ENCODE results near the gene MRPS33. TPM values are rescaled to one million over a fixed set of nuclear protein-coding genes. Genes with fewer than 3 reads are reported as not detected.

Gene MRPS33
- total and polyA plus RNA-seq, 2 of the 13 experiments (the other 11 are each of a cell fraction or from before 2014, with no cell fraction given): 50.9 to 91.0 TPM

- TF ChIP-seq TARDBP (CRISPR knock-in tag; IDR thresholded peaks at IDR 0.05) (0 out of 2 replicates have a peak, but pooled peaks have one; percentile 36), ZHX1 (CRISPR knock-in tag; IDR thresholded peaks at IDR 0.05; ENCODE audit: low read depth) (0 out of 2 replicates have a peak, but pooled peaks have one; percentile 43), ZBTB44 (CRISPR knock-in tag; IDR thresholded peaks at IDR 0.05) (0 out of 2 replicates have a peak, but pooled peaks have one; percentile 42), ZNF770 (CRISPR knock-in tag; IDR thresholded peaks at IDR 0.05) (no peak), HOXD1 (CRISPR knock-in tag; IDR thresholded peaks at IDR 0.05) (no peak), HNF1B (CRISPR knock-in tag; IDR thresholded peaks at IDR 0.05) (0 out of 2 replicates have a peak, but pooled peaks have one; percentile 30), CHD4 (IDR thresholded peaks at IDR 0.05; ENCODE audit: borderline replicate concordance, low read length) (peak; percentile 53; the same call in 1 of the 2 replicates), ZNF776 (CRISPR knock-in tag; IDR thresholded peaks at IDR 0.05) (no peak), ZNF644 (CRISPR knock-in tag; IDR thresholded peaks at IDR 0.05; ENCODE audit: low read depth) (peak; percentile 95), ELF3 (CRISPR knock-in tag; IDR thresholded peaks at IDR 0.05) (peak; percentile 71), ZBTB42 (CRISPR knock-in tag; IDR thresholded peaks at IDR 0.05) (0 out of 2 replicates have a peak, but pooled peaks have one; percentile 41), ATF1 (CRISPR knock-in tag; IDR thresholded peaks at IDR 0.05) (0 out of 2 replicates have a peak, but pooled peaks have one; percentile 33), ZNF124 (CRISPR knock-in tag; IDR thresholded peaks at IDR 0.05) (0 out of 2 replicates have a peak, but pooled peaks have one; percentile 23), HNF4A (CRISPR knock-in tag; IDR thresholded peaks at IDR 0.05) (peak; percentile 82), POLR2AphosphoS2 (IDR thresholded peaks at IDR 0.05; ENCODE audit: low read depth, low read length) (no peak), BRD4 (CRISPR knock-in tag; IDR thresholded peaks at IDR 0.05) (0 out of 2 replicates have a peak, but pooled peaks have one; percentile 23)
- TF ChIP-seq, protein P1, sequence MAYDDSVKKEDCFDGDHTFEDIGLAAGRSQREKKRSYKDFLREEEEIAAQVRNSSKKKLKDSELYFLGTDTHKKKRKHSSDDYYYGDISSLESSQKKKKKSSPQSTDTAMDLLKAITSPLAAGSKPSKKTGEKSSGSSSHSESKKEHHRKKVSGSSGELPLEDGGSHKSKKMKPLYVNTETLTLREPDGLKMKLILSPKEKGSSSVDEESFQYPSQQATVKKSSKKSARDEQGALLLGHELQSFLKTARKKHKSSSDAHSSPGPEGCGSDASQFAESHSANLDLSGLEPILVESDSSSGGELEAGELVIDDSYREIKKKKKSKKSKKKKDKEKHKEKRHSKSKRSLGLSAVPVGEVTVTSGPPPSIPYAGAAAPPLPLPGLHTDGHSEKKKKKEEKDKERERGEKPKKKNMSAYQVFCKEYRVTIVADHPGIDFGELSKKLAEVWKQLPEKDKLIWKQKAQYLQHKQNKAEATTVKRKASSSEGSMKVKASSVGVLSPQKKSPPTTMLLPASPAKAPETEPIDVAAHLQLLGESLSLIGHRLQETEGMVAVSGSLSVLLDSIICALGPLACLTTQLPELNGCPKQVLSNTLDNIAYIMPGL (CRISPR knock-in tag; IDR thresholded peaks at IDR 0.05; ENCODE audit: borderline replicate concordance in 1 of 2, low read depth in 1 of 2): no peak
Measured at GRCh38 chr7:140972876-140973829, 41.6 kb downstream of the MRPS33 start (continued).

All from HepG2 (cell line).